ENCODE data around the gene DNAJC11. TPM values are rescaled to one million over a fixed set of nuclear protein-coding genes. Genes with fewer than 3 reads are reported as not detected.
A peak's percentile ranks its signal among the peaks of the same experiment; 100 is the strongest.
"Not testable (repeated sequence)": the region's sequence is repeated elsewhere in the genome, so short reads cannot be mapped to it uniquely, and the experiment has no call there.

DNAJC11 gene, protein sequence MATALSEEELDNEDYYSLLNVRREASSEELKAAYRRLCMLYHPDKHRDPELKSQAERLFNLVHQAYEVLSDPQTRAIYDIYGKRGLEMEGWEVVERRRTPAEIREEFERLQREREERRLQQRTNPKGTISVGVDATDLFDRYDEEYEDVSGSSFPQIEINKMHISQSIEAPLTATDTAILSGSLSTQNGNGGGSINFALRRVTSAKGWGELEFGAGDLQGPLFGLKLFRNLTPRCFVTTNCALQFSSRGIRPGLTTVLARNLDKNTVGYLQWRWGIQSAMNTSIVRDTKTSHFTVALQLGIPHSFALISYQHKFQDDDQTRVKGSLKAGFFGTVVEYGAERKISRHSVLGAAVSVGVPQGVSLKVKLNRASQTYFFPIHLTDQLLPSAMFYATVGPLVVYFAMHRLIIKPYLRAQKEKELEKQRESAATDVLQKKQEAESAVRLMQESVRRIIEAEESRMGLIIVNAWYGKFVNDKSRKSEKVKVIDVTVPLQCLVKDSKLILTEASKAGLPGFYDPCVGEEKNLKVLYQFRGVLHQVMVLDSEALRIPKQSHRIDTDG
- polyA plus RNA-seq (ENCODE audit: insufficient read length in 4 of 4), result 10 to 100 TPM; 58.6 to 67.8 (median 59.8) TPM

GRCh38 chr1:6701437-6702153 is at the start of gene DNAJC11:
Gene DNAJC11, minus strand, starts transcription at chr1:6701816. Its CDS starts 16 bp downstream, at chr1:6701800.
- peak; percentile 75 to 82 (median 80) for DNase-seq (ENCODE audit: low read depth in 4 of 4, low spot score in 3 of 4)

DNA sequence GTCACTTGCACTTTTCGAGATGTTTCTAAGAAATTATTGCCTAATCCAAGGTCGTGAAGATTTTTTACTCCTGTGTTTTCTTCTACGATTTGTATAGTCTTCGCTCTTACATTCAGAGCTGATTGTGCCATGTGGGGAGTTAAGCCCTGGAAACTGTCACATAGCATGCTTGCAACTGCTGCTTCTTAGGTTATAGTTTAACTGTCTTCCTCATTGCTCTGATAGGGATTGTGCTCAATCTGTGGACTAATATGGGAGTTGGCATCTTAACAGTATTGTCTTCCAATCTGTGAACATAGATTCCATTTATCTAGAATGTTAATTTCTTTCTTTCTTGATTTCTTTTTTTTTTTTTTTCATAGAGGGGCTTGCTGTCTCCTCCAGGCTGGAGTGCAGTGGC is 48.9 kb upstream of the DNAJC11 start:
- no peak for DNase-seq (ENCODE audit: low read depth in 4 of 4, low spot score in 3 of 4)

GRCh38 chr1:6747674-6748073 is 46.1 kb upstream of the DNAJC11 start:
- no peak for DNase-seq (ENCODE audit: low read depth in 4 of 4, low spot score in 3 of 4)

GRCh38 chr1:6745073-6745472 is 43.5 kb upstream of the DNAJC11 start:
- no peak for DNase-seq (ENCODE audit: low read depth in 4 of 4, low spot score in 3 of 4)

DNA sequence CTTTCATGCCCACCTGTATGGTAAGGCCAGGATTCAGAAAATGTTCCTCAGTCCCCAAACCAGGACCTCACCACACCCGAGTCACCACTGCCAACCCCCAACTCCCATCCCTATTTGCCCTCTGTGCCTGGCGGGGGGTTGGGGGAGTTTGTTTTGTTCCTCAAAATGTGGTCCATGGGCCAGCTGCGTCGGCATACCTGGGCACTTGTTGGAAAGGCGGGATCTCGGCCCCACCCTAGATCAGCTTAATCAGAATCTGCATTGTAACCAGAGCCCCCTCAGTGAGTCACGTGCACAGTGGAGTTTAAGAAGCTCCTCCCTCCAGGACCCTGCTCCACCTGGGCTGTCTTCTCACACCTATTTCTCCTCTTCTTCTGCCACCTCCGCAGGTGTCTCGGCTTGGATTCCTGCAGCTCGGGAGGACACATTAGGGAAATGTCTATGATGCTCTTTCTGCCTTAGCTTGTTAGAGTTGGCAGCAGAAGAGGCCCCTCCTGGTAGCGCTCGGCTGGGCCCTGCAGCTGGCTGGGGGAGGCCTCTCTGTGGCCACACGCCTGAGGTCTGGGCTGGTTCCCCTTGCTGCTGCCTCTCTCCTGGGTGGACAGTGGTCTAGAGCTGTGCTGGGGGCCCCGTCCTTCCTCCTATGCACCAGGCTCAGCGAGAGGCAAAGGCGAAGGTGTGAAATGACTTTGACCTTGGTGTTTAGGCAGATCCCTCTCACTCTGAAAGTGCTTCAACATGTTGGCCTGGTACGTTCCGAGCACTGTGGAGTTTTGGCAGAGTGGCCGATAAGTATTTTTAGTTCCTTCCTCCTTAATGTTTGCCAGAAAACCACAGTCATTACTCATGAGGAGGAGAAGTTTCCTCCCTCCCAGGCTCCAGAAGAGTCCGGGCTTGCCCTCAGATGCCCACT is 41.8 kb upstream of the DNAJC11 start:
- DNase-seq (ENCODE audit: low read depth in 4 of 4, low spot score in 3 of 4), result no peak

DNA sequence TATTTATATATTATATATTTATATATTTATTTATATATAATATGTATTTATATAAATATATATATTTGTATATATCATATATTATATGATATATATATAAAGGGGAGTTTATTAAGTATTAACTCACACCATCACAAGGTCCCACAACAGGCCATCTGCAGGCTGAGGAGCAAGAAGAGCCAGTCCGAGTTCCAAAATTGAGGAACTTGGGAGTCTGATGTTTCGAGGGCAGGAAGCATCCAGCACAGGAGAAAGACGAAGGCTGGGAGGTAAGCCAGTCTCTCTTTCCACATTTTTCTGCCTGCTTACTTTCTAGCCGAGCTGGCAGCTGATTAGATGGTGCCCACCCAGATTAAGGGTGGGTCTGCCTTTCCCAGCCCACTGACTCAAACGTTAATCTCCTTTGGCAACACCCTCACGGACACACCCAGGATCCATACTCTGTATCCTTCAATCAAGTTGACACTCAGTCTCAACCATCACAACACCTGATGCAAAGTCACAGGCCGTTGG is 41.1 kb upstream of the DNAJC11 start:
- not testable (repeated sequence) for DNase-seq (ENCODE audit: low read depth in 4 of 4, low spot score in 3 of 4)

DNA sequence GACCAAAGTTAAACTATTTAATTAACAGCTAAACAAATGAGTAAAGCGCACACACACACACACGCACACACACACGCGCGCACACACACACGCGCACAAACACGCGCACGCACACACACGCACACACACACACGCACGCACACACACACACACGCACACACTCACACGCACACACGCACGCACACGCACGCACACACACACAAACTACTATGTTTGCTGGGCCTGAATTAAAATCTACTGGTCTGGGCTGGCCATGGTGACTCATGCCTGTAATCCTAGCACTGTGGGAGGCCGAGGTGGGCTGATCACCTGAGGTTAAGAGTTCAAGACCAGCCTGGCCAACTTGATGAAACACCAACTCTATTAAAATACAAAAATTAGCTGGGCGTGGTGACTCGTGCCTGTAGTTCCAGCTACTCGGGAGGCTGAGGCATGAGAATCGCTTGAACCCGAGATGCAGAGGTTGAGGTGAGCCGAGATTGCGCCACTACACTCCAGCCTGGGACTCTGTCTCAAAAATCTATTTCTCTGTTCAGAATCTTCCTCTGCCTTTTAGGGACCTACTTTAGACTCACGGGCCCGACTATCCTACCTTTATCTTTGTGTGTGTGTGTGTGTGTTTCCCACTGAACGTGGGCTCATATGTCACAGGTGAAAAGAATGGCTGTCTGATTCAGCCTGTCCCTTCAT is 37.5 kb upstream of the DNAJC11 start:
- no peak for DNase-seq (ENCODE audit: low read depth in 4 of 4, low spot score in 3 of 4)

DNA sequence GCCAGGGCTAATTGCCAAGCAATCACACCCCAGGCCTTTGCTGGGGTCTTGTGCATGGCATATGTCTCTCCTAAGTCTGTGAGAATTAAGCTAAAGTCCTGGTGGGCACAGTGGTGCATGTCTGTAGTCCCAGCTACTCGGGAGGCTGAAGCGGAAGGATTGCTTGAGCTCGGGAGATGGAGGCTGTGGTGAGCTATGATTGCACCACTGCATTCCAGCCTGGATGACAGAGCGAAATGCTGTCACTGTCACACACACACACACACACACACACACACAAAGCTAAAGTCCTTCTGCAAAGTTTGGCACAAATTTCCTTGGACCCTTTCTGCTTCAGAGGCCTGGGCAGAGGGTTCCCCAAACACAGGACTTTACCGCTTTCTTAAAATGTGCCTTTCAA is 31.3 kb upstream of the DNAJC11 start:
- DNase-seq (ENCODE audit: low read depth in 4 of 4, low spot score in 3 of 4), result no peak

DNA sequence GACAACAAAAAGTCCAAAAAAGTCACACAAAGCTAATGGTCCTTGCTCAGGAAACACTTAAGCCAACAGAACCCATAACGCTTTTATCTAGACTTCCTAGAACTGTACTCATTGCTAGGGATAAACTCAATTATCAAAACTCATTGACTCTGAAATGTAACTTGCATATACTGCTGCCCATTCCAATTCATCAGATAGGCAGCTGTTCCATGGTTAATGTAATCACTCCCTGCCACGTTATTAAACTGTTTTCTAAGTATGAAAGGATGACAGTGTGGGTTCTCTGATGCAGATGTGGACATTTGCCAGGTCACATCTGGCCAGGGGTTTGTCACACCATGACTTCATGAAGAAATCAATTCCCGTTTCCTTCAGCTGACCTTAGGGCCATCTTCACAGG is 30.3 kb upstream of the DNAJC11 start:
- no peak for DNase-seq (ENCODE audit: low read depth in 4 of 4, low spot score in 3 of 4)

GRCh38 chr1:6730880-6731279 is 29.3 kb upstream of the DNAJC11 start:
- DNase-seq (ENCODE audit: low read depth in 4 of 4, low spot score in 3 of 4), result no peak

GRCh38 chr1:6730473-6730872 is 28.9 kb upstream of the DNAJC11 start:
- DNase-seq (ENCODE audit: low read depth in 4 of 4, low spot score in 3 of 4), result no peak

DNA sequence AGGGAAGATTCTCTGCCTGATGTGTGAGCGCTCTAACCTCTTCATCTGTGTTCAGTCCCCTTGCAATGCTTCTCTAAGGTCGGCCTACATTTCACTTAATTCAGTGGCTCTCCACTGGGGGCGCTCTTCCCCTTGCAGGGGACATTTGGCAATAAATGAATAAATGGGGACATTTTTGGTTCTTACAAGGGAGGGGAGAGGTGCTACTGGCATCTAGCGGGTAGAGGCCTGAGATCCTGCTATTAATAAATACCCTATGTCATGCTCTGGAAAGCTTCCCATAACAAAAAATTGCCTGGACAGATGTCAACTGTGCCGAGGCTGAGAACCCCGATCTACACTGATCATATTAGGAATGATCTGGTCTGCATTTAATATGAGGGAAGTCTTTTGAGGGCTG is 25.9 kb upstream of the DNAJC11 start:
- DNase-seq (ENCODE audit: low read depth in 4 of 4, low spot score in 3 of 4), result no peak

DNA sequence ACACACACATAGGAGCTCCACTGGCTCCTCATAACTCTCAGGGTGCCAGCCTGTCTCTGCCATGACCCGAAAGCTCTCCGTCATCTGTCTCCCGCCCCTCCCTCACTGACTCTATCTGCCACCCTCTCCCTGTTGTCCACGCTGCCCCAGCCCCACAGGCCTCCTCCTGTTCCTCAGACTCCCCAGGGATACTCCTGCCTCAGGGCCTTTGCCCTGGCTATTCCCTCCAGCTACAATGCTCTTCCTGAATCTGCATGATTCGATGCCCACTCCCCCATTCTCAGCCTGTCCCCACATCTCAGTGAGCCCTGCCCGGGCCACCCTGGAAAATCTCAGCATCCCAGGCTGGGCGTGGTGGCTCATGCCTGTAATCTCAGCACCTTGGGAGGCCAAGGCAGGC is 24.6 kb upstream of the DNAJC11 start:
- no peak for DNase-seq (ENCODE audit: low read depth in 4 of 4, low spot score in 3 of 4)

DNA sequence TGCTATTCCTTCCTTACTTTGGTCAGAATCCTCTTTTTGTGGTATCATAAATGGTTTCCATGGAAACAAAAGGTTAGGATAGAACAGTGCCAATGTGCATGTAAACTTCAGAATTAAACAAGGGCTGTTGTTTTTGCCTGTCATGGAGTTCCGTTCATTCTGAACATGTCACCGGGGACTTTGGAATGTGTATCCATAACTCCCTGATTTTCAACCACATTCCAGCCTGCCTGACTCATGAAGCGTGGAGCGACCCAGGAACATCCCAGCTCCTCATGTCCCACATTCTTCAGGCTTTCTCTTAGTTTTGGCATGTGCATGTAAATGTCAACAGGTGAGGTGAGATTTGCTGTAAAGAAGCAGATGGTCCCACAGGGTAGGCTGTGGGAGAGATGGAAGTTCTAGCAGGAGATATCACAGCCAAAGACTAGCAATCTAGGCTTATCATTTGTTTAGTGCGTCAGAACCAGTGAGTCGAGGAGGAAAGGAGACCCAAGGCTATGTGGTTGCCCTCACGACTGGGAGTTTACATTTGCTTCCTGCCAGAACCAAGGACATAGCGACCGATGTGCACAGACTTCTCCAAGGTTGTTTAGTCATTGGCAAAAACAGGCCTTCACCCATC is 23.0 kb upstream of the DNAJC11 start:
- no peak for DNase-seq (ENCODE audit: low read depth in 4 of 4, low spot score in 3 of 4)

GRCh38 chr1:6723621-6724428 is 22.2 kb upstream of the DNAJC11 start:
- DNase-seq (ENCODE audit: low read depth in 4 of 4, low spot score in 3 of 4), result no peak

GRCh38 chr1:6711174-6711573 is 9.6 kb upstream of the DNAJC11 start:
- DNase-seq (ENCODE audit: low read depth in 4 of 4, low spot score in 3 of 4), result no peak

GRCh38 chr1:6704746-6705145 is 3.1 kb upstream of the DNAJC11 start:
- no peak for DNase-seq (ENCODE audit: low read depth in 4 of 4, low spot score in 3 of 4)

DNA sequence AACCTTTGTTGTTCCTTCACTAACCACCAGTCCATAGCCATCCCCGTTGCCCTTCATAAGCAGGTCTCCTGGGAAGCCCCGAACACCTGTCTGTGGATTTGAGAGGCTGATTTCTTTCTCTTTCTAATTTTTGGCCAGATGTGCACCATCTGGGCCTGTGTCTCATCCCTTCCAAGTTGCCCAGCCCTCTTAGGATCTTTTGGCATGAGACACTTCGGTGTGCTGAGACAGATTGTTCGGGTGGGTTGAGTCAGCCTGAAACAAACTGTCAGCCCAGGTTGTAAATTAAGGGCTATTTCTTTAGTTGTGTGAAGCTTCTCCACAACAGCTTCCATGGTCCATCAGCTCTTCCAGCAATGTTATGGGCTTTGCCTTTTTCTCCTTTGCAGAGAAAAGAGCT is 1.4 kb upstream of the DNAJC11 start:
- DNase-seq (ENCODE audit: low read depth in 4 of 4, low spot score in 3 of 4), result no peak

All from right renal pelvis (tissue), 4 donors.